NCI-H146 treated with DMSO at 0.1 percent for 48 hours (cell line): Measurements from ENCODE around the gene NRROS.

Source experiments
- DNase-seq: peaks from one replicate; lab custom pipeline; 2025; ENCODE audit not compliant: unreplicated experiment; lab: John Stamatoyannopoulos, UW

NRROS gene

GRCh38 chr3:196677353-196677752 is 37.9 kb downstream of the NRROS start:
- DNase-seq = no peak

- no peak for DNase-seq
These were observed 38.4 kb downstream of the NRROS start for GRCh38 chr3:196677931-196678330.

GRCh38 chr3:196684548-196685407 is 45.3 kb downstream of the NRROS start:
- peak; percentile 66 for DNase-seq

- no peak for DNase-seq
These were observed 46.9 kb downstream of the NRROS start for GRCh38 chr3:196686436-196686835.

GRCh38 chr3:196688349-196688748 is 48.9 kb downstream of the NRROS start:
- no peak for DNase-seq

GRCh38 chr3:196689941-196690660 is 50.6 kb downstream of the NRROS start:
- DNase-seq = no peak

GRCh38 chr3:196691386-196691785 is 51.9 kb downstream of the NRROS start:
- DNase-seq = no peak

- no peak for DNase-seq
These were observed 54.7 kb downstream of the NRROS start for GRCh38 chr3:196694202-196694638.

- DNase-seq = no peak
These were observed 55.7 kb downstream of the NRROS start for GRCh38 chr3:196694941-196695848.

- DNase-seq = no peak
These were observed 56.3 kb downstream of the NRROS start for GRCh38 chr3:196695849-196696226.

- no peak for DNase-seq
These were observed 57.8 kb downstream of the NRROS start for GRCh38 chr3:196697270-196697669.

- no peak for DNase-seq
These were observed 60.3 kb downstream of the NRROS start for GRCh38 chr3:196699749-196700148.

GRCh38 chr3:196700801-196701200 is 61.3 kb downstream of the NRROS start:
- no peak for DNase-seq

- no peak for DNase-seq
These were observed 66.8 kb downstream of the NRROS start for GRCh38 chr3:196706327-196706726.

- DNase-seq = no peak
These were observed 67.2 kb downstream of the NRROS start for GRCh38 chr3:196706731-196707130.

GRCh38 chr3:196707566-196707965 is 68.1 kb downstream of the NRROS start:
- DNase-seq = no peak

GRCh38 chr3:196708467-196708866 is 69.0 kb downstream of the NRROS start:
- no peak for DNase-seq
